K562 (cell line): ENCODE measurements around the gene RETN. TPM values are rescaled to one million over a fixed set of nuclear protein-coding genes. Genes with fewer than 3 reads are reported as not detected.
A peak's percentile ranks its signal among the peaks of the same experiment; 100 is the strongest.

Experiments
- ATAC-seq: fragments of 200-7000 bp; cut with Tn5 transposase; 3 replicates; pipeline ENCODE4 v1.9.1; 2020; ENCODE audit warnings: moderate library complexity
- BruUV-seq: library from RNA; stranded (reverse); fragments of 400-500 nt; replicated peaks from 2 replicates; lab custom pipeline; 2021; lab: Mats Ljungman, UMichigan
- CTCF ChIA-PET: fragments of 300-600 bp; formaldehyde crosslinking; extraction: SDS; loops from one replicate; lab custom pipeline; 2021; ENCODE audit warnings: low intra/inter-chr PET ratio; lab: Yijun Ruan, JAX
- POLR2A ChIA-PET: fragments of 300-600, 350-650 bp; sonication (Branson Sonifier 250); formaldehyde crosslinking; extraction: SDS; loops from one replicate; lab custom pipeline; 2021; ENCODE audit warnings: antibody characterized with exemption, inconsistent platforms; lab: Yijun Ruan, JAX
- DNase-seq, 4 experiments: peaks; one replicate each; pipeline versions ENCODE4 v3.0.0 to v3.0.0-alpha.2; 2011 to 2018; ENCODE audit warnings: low spot score in 3 of 4, mixed read lengths in 3 of 4; ENCODE audit errors: extremely low read depth in 1 of 4
- FAIRE-seq: peaks from 2 replicates; lab custom pipeline; 2011; peaks lifted over from hg19 to GRCh38; lab: Jason Lieb, UNC
- H2AFZ ChIP-seq: 2 replicates; pipeline ENCODE4 v1.6.0; 2011; ENCODE audit warnings: low read depth, low read length, control low read depth, inconsistent platforms
- H3K27ac ChIP-seq: fragments of 200-600 bp; 3 replicates; pipeline ENCODE4 v1.8.0; 2011; ENCODE audit warnings: low read depth, mild to moderate bottlenecking, control low read depth, inconsistent platforms, low read length, moderate library complexity, mixed read lengths; ENCODE audit errors: extremely low read depth
- H3K27me3 ChIP-seq, 2 experiments: fragments of 300-600 bp in 1 of 2; 2 replicates in 1 of 2; 3 replicates in 1 of 2; pipeline versions ENCODE4 v1.6.0 to v1.8.0; 2011; ENCODE audit warnings: inconsistent platforms in 2 of 2, low read length in 2 of 2, mild to moderate bottlenecking in 1 of 2, mixed read lengths in 1 of 2, moderate library complexity in 1 of 2; ENCODE audit not compliant: control insufficient read depth in 2 of 2, insufficient read depth in 2 of 2
- H3K36me3 ChIP-seq: fragments of 300-600 bp; 3 replicates; pipeline ENCODE4 v1.8.0; 2011; ENCODE audit warnings: mild to moderate bottlenecking, low read length, inconsistent platforms; ENCODE audit not compliant: control insufficient read depth, insufficient read depth
- H3K4me1 ChIP-seq, 2 experiments: fragments of 200-600 bp in 1 of 2; replicated peaks in 1 of 2; 2 replicates in 1 of 2; 3 replicates in 1 of 2; pipeline versions ENCODE4 v1.5.1 to v1.8.0; 2011; ENCODE audit warnings: inconsistent platforms in 2 of 2, low read length in 2 of 2, mild to moderate bottlenecking in 1 of 2, mixed read lengths in 1 of 2, moderate library complexity in 1 of 2; ENCODE audit not compliant: control insufficient read depth in 2 of 2, insufficient read depth in 2 of 2
- H3K4me2 ChIP-seq: 2 replicates; pipeline ENCODE4 v1.6.1; 2011; ENCODE audit warnings: low read length, control low read depth, inconsistent platforms, mixed read lengths; ENCODE audit not compliant: insufficient read depth
- H3K4me3 ChIP-seq: fragments of 200-600 bp; sonication (generic), shearing (Covaris generic); 2 replicates; pipeline ENCODE4 v1.5.1; 2016; ENCODE audit warnings: control low read depth, inconsistent platforms
- H3K79me2 ChIP-seq: fragments of 200-600 bp; 3 replicates; pipeline ENCODE4 v1.8.0; 2011; ENCODE audit warnings: low read length, inconsistent platforms; ENCODE audit not compliant: control insufficient read depth, insufficient read depth
- H3K9ac ChIP-seq, 2 experiments: 2 replicates each; pipeline versions ENCODE4 v1.6.0 to v1.6.1; 2011; ENCODE audit warnings: low read depth in 2 of 2, low read length in 2 of 2, control low read depth in 1 of 2, inconsistent platforms in 1 of 2, mild to moderate bottlenecking in 1 of 2, mixed read lengths in 1 of 2; ENCODE audit not compliant: insufficient read depth in 1 of 2
- H3K9me1 ChIP-seq: one replicate; pipeline ENCODE4 v1.6.0; 2011; ENCODE audit warnings: inconsistent platforms, mild to moderate bottlenecking, low read length, moderate library complexity; ENCODE audit not compliant: control insufficient read depth, insufficient read depth
- H3K9me3 ChIP-seq: replicated peaks from 2 replicates; pipeline ENCODE4 v1.5.1; 2011; ENCODE audit warnings: low read depth, low read length, inconsistent platforms; ENCODE audit not compliant: control insufficient read depth, insufficient read depth
- H4K20me1 ChIP-seq: replicated peaks from 2 replicates; pipeline ENCODE4 v1.6.1; 2011; ENCODE audit warnings: low read length, inconsistent platforms, mixed read lengths; ENCODE audit not compliant: control insufficient read depth, insufficient read depth
- CHD4 ChIP-seq: fragments of 200-600 bp; sonication (generic); IDR thresholded peaks from 3 replicates; pipeline ENCODE4 v1.6.1; 2012; ENCODE audit warnings: low read depth, mild to moderate bottlenecking, mixed read lengths, low read length, inconsistent platforms; ENCODE audit not compliant: insufficient read depth, insufficient replicate concordance, poor library complexity, severe bottlenecking
- HIVEP1 ChIP-seq: fragments of 250-450 bp; sonication (Bioruptor Pico); IDR thresholded peaks from 2 replicates; pipeline ENCODE4 v1.4.0; 2020; ENCODE audit warnings: mild to moderate bottlenecking
- MCM7 ChIP-seq, 2 experiments: fragments of 450-650 bp; IDR thresholded peaks; 2 replicates each; pipeline ENCODE4 v1.6.1; 2016 to 2018
- MEF2D ChIP-seq: conservative IDR thresholded peaks from 2 replicates; pipeline ENCODE4 v1.6.1; 2016; ENCODE audit warnings: low read depth, missing genetic modification characterization, missing compliant biosample characterization
- NRF1 ChIP-seq, 2 experiments: fragments of 450-650 bp; IDR thresholded peaks in 1 of 2; conservative IDR thresholded peaks in 1 of 2; 2 replicates each; pipeline ENCODE4 v1.6.1; 2014; ENCODE audit warnings: mild to moderate bottlenecking in 2 of 2
- ZFX ChIP-seq: sonication (generic); formaldehyde crosslinking; IDR thresholded peaks from 2 replicates; pipeline ENCODE4 v1.8.0; 2022; ENCODE audit warnings: mild to moderate bottlenecking, missing genetic modification reagents, moderate library complexity
- ZNF12 ChIP-seq: sonication (generic); formaldehyde crosslinking; IDR thresholded peaks from 2 replicates; pipeline ENCODE4 v1.4.0; 2020; ENCODE audit warnings: mild to moderate bottlenecking, missing genetic modification reagents
- whole genome bisulfite sequencing: fragments of 100-300 bp; shearing (Covaris generic); methylation state at CpG from one replicate; pipeline ENCODE4 v1.1.6; 2016; ENCODE audit warnings: low coverage, mixed read lengths; ENCODE audit not compliant: insufficient coverage; ENCODE audit errors: missing lambda C conversion rate; 5-methylcytosine and 5-hydroxymethylcytosine counted together
- in situ Hi-C: fragments of 300-500 bp; cut with MboI; formaldehyde crosslinking; loops from 4 replicates; pipeline ENCODE4 v1.15.0; 2018; ENCODE audit warnings: inconsistent platforms, mixed read lengths
- intact Hi-C: fragments of 100-400 bp; cut with micrococcal nuclease; formaldehyde crosslinking; loops from 2 replicates; pipeline ENCODE4 v1.14.2; 2022
- polyA plus RNA-seq, 8 experiments: library from polyadenylated mRNA; depleted of rRNA in 4 of 8; stranded (reverse) in 5 of 8; unstranded in 3 of 8; fragments of >200 nt; fragmentation: Nextera tagmentation in 2 of 8; fragmentation: Illumina TruSeq in 1 of 8; extraction: Ambion mirVana in 2 of 8; extraction: Trizol in 1 of 8; gene quantifications; 2 replicates each; pipeline versions ENCODE4 v1.2.1 to v1.2.3, GENCODE V29; 2011 to 2014; ENCODE audit warnings: inconsistent platforms in 1 of 8, missing spikeins in 1 of 8
- total RNA-seq, 7 experiments: library from RNA; depleted of rRNA in 6 of 7; stranded (reverse); fragments of >200 nt in 6 of 7; fragmentation: Illumina TruSeq in 2 of 7; extraction: Trizol in 2 of 7; gene quantifications; 2 replicates each; pipeline versions ENCODE4 v1.2.1 to v1.2.3, GENCODE V29; 2011 to 2021; ENCODE audit warnings: low replicate concordance in 1 of 7
- TF ChIP-seq, protein P1 (sequence below): sonication (generic); formaldehyde crosslinking; IDR thresholded peaks from 2 replicates; pipeline ENCODE4 v1.9.0; 2022; ENCODE audit warnings: mild to moderate bottlenecking, missing genetic modification reagents
- TF ChIP-seq, protein P2 (sequence below): fragments of 450-650 bp; IDR thresholded peaks from 2 replicates; pipeline ENCODE4 v1.6.1; 2016
- TF ChIP-seq, protein P3 (sequence below): sonication (generic); formaldehyde crosslinking; IDR thresholded peaks from 2 replicates; pipeline ENCODE4 v1.8.0; 2023; ENCODE audit warnings: missing genetic modification reagents, mild to moderate bottlenecking, borderline replicate concordance
- TF ChIP-seq, protein P4 (sequence below): sonication (generic); formaldehyde crosslinking; IDR thresholded peaks from 2 replicates; pipeline ENCODE4 v1.8.1; 2023; ENCODE audit warnings: mild to moderate bottlenecking, missing genetic modification reagents

The RETN gene
- total and polyA plus RNA-seq, 9 of the 15 experiments (the other 6 are each of a cell fraction or from before 2014, with no cell fraction given) = not detected

DNA sequence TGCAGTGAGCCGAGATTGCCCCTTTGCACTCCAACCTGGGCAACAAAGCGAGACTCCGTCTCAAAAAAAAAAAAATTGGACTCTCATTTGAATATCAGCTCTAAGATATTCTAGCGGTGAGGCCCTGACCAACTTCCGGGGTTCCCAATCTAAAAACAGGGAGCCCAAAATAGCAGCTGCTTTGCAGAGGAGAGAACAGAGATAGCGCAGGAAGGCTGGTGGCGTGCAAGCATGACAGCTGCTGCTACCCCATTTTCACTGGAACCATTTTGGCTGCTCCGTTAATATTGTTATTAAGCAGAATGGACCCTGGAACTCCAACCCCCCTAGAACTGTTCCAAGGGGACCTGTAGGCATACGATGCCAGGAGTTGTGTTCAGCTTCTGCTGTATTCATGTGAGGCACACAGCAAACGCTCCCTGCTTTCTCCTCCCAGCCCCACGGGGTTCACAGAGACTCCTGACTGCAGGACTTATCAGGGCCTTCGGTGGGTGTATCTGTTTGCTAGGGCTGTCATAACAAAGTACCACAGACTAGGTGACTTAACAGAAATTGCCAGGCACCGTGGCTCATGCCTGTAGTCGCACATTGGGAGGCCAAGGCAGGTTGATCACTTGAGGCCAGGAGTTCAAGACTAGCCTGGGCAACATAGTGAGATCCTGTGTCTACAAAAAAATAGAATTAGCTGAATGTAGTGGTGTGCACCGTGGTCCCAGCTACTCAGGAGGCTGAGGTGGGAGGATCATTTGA lies 20.4 kb upstream of the RETN start:
- H3K27ac ChIP-seq = no peak overlapping the region
- CTCF ChIA-PET = no interaction called here
- in situ Hi-C loops = no loop called here
- no peaks in the 10 kb centered on the region for H3K9me1 ChIP-seq
- no peaks in the 10 kb centered on the region for H3K9me3 ChIP-seq
- BruUV-seq = no TSS peak
- no peak overlapping the region for H3K4me3 ChIP-seq
- no peak overlapping the region for H2AFZ ChIP-seq
- intact Hi-C loops = no loop called here
- H3K9ac ChIP-seq = no peak overlapping the region
- DNase-seq = no peak
- WGBS = 58% methylated on average over 14 of the region's 15 CpGs
- H3K79me2 ChIP-seq = no peaks in the 10 kb centered on the region
- H3K27me3 ChIP-seq = no peaks in the 10 kb centered on the region
- H3K4me2 ChIP-seq = no peak overlapping the region
- peaks cover 2 to 38% of the 10 kb centered on the region in 2 experiments; a peak in 4 of 5 replicates for H3K4me1 ChIP-seq
- no peak for ATAC-seq
- peaks cover 5% of the 10 kb centered on the region for H4K20me1 ChIP-seq
- peak; percentile 64 for FAIRE-seq
- peaks cover 32% of the 10 kb centered on the region; the same call in 2 of the 3 replicates for H3K36me3 ChIP-seq
- POLR2A ChIA-PET = interaction anchor here (0.5 to 2.9 kb wide), 4 partner anchors 11 to 20 kb away, joined by 3 to 18 read pairs (median 3); partner anchors contain the start of genes RETN and STXBP2
- TF ChIP-seq HIVEP1 (CRISPR knock-in tag) = no peak
- TF ChIP-seq, protein P1, sequence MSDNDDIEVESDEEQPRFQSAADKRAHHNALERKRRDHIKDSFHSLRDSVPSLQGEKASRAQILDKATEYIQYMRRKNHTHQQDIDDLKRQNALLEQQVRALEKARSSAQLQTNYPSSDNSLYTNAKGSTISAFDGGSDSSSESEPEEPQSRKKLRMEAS = 0 out of 2 replicates have a peak, but pooled peaks have one; percentile 51
- no peak for TF ChIP-seq ZNF12 (CRISPR knock-in tag)
- TF ChIP-seq MEF2D = peak; percentile 87
- TF ChIP-seq NRF1 (conservative IDR thresholded peaks at IDR 0.05 in 1 of 2, IDR thresholded peaks at IDR 0.05 in 1 of 2) = no peak
- TF ChIP-seq MCM7 (IDR thresholded peaks at IDR 0.05) = no peak
- TF ChIP-seq ZFX (CRISPR knock-in tag) = no peak
- TF ChIP-seq, protein P2, sequence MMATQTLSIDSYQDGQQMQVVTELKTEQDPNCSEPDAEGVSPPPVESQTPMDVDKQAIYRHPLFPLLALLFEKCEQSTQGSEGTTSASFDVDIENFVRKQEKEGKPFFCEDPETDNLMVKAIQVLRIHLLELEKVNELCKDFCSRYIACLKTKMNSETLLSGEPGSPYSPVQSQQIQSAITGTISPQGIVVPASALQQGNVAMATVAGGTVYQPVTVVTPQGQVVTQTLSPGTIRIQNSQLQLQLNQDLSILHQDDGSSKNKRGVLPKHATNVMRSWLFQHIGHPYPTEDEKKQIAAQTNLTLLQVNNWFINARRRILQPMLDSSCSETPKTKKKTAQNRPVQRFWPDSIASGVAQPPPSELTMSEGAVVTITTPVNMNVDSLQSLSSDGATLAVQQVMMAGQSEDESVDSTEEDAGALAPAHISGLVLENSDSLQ = no peak
- peak; percentile 36 for TF ChIP-seq CHD4
- TF ChIP-seq, protein P3, sequence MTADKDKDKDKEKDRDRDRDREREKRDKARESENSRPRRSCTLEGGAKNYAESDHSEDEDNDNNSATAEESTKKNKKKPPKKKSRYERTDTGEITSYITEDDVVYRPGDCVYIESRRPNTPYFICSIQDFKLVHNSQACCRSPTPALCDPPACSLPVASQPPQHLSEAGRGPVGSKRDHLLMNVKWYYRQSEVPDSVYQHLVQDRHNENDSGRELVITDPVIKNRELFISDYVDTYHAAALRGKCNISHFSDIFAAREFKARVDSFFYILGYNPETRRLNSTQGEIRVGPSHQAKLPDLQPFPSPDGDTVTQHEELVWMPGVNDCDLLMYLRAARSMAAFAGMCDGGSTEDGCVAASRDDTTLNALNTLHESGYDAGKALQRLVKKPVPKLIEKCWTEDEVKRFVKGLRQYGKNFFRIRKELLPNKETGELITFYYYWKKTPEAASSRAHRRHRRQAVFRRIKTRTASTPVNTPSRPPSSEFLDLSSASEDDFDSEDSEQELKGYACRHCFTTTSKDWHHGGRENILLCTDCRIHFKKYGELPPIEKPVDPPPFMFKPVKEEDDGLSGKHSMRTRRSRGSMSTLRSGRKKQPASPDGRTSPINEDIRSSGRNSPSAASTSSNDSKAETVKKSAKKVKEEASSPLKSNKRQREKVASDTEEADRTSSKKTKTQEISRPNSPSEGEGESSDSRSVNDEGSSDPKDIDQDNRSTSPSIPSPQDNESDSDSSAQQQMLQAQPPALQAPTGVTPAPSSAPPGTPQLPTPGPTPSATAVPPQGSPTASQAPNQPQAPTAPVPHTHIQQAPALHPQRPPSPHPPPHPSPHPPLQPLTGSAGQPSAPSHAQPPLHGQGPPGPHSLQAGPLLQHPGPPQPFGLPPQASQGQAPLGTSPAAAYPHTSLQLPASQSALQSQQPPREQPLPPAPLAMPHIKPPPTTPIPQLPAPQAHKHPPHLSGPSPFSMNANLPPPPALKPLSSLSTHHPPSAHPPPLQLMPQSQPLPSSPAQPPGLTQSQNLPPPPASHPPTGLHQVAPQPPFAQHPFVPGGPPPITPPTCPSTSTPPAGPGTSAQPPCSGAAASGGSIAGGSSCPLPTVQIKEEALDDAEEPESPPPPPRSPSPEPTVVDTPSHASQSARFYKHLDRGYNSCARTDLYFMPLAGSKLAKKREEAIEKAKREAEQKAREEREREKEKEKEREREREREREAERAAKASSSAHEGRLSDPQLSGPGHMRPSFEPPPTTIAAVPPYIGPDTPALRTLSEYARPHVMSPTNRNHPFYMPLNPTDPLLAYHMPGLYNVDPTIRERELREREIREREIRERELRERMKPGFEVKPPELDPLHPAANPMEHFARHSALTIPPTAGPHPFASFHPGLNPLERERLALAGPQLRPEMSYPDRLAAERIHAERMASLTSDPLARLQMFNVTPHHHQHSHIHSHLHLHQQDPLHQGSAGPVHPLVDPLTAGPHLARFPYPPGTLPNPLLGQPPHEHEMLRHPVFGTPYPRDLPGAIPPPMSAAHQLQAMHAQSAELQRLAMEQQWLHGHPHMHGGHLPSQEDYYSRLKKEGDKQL (CRISPR knock-in tag) = no peak
- TF ChIP-seq, protein P4, sequence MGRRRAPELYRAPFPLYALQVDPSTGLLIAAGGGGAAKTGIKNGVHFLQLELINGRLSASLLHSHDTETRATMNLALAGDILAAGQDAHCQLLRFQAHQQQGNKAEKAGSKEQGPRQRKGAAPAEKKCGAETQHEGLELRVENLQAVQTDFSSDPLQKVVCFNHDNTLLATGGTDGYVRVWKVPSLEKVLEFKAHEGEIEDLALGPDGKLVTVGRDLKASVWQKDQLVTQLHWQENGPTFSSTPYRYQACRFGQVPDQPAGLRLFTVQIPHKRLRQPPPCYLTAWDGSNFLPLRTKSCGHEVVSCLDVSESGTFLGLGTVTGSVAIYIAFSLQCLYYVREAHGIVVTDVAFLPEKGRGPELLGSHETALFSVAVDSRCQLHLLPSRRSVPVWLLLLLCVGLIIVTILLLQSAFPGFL (CRISPR knock-in tag) = no peak
